DMS53 treated with DMSO at 0.1 percent for 48 hours (cell line): Measurements from ENCODE around the gene GRID2.

Experiments
- DNase-seq: peaks from one replicate; lab custom pipeline; 2025; ENCODE audit not compliant: unreplicated experiment; lab: John Stamatoyannopoulos, UW

The GRID2 gene

DNA sequence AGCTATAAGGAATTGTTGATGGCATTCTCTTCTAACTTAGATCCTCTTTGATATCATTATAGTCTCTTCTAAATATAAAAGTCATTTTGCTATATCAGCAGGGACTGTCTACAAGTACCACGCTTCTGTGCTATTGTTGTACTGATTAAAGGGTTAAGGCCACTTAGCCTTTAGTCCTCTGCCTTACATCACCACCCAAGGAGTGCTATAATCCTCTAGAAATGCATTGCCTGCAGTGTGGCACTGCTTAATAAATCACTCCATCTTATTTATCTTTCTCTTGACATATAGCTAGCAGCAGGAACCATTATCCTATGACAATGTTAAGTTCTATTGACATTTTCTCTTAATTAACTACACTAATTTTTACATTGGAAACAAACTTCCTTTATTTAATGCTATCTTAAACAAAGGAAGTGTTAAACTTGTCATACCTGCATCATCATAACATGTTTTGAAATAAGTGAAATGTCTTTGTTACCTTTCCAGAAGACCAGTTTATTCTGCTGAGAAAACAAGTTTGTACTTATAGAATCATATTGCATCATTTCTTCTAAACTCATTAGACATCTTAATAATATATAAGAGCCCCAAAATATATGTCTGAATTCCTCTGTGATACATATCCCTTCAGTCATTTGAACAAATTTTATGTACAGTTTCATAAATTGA is 1163.9 kb downstream of the GRID2 start:
- no peak for DNase-seq

DNA sequence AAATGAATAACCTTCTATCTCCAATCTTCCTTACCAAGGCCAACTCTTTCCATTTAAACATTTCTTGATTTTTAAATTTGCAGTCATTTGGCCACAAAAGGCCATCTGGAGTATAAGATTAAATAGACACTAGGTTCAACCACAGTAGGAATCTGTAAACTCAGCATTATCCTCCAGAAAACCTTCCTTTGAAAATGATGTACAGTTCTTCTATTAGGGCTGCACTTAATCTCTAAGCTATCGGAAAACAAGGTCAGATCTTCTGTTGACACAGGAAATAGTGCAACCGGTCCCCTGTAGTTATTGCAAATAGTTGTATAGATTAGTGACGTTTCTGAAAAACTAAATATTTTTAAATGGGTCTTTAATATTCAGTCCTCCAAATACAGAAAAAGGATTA is 1165.8 kb downstream of the GRID2 start:
- no peak for DNase-seq

DNA sequence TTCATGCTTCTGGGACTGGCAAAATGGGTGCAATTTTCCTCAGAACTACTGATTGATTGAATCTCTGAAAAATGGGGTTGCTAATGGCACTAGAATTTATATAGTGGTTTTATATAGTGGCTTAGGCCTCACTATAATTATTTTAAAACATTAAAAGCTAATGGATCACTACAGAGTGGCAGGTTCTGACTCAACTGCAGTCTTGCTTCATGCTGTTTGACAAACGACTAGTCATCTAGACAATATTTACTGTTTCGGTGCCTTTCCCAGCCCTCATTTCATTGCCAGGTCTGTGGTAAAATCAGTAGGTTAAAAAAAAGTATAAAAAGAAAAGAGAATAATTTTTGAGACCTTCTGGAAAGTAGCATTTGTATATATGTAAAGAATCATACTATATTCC is 1172.0 kb downstream of the GRID2 start:
- peak; percentile 4 for DNase-seq

DNA sequence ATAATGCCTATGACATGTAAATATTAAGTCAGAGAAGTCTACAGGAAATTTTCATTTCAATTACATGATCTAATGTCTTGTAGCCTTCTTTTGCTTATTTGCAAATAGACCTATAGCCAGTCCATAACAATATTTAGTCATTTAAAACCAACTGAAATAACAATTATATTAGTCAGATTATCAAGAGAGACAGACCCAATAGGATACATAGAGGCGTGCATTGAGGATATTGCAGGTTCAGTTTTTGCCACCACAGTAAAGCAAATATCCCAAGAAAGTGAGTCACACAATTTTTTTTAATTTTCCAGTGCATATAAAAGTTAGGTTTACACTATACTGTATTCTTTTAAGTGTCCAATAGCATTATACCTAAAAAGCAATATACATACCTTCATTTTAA is 1175.0 kb downstream of the GRID2 start:
- DNase-seq, result no peak

DNA sequence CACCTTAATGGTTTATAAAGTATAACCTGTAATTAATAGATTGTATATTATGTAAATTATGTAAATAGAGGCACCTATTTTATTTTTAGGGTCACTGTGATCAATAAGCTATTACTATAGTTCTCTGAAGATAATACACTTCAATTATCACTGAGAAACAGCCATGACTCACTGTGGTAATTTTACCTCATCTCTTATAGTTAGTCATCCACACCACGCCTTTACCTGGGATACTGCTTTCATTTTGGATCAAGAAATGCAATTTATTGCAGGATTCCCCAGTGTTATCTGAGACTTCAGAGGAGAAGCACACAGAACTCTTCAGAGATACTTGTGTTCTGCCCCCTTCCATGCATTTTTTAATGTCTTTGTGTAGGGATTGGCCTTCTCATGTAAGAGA is 1176.7 kb downstream of the GRID2 start:
- no peak for DNase-seq

DNA sequence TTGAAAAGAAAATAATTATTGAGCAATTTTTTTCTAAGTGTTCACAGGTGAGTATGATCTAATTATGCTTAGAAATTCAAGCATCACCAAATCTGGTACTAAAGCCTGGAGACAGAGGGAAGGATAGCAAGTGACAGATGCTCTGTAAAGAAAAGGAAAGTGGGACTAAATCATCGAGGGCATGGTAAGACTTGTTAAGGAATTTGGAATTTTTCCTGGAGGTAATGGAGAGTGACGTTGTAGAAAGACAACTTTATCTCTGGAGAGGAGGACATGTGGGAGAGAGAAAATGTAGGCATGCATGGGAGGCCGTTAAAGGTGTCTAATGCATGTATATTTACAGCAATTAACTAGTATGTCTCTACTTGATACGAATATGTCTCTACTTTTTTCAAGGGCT is 1191.6 kb downstream of the GRID2 start:
- no peak for DNase-seq

DNA sequence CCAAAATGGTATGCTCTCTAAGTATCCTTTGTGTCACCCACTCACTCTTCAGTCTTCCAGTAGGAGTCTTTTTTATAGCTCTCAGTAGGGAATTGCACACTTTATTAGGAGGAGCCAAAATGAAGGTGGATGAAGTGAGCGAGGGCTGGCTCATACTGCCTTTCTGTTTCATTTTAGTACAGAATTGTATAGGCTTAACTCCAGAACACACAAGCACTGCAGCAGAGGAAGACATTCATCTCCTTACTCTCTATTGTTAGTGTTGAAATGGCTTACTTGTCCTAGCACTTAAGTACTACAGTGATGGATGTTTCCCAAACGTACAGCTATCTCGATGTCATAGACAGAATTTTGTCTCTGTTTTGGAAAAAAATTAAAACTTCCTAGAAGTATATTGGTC is 1197.5 kb downstream of the GRID2 start:
- DNase-seq, result no peak

DNA sequence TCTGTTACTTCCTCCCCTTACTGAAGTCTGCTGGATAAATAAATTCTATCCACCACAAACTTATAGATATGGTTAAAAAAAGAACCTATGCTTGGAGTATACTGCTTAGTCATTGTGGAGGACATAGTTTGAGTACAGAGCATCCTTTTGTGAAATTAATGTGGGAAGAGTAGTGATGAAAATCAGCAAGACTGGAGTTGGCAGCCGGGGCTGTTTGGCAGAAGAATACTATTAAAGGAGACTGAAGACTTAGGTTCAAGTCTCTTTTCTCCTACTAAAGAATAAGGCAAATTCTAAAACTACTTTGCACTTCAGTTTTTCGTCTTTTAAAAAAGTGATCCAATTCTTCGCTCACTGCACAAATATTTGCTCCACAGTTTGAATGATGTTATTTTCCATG is 1198.2 kb downstream of the GRID2 start:
- no peak for DNase-seq

DNA sequence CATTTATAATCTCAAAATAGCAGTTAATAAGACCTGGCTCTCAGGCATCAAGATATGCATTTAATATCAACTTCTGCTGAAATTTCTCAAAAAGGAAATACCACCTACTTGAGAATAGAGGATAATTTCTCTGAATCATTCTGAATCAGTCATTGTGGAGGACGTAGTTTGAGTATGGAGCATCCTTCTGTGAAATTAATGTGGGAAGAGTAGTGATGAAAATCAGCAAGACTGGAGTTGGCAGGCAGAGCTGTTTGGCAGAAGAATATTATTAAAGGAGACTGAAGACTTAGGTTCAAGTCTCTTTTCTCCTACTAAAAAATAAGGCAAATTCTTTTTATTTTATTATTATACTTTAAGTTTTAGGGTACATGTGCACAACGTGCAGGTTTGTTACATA is 1199.2 kb downstream of the GRID2 start:
- DNase-seq, result no peak

DNA sequence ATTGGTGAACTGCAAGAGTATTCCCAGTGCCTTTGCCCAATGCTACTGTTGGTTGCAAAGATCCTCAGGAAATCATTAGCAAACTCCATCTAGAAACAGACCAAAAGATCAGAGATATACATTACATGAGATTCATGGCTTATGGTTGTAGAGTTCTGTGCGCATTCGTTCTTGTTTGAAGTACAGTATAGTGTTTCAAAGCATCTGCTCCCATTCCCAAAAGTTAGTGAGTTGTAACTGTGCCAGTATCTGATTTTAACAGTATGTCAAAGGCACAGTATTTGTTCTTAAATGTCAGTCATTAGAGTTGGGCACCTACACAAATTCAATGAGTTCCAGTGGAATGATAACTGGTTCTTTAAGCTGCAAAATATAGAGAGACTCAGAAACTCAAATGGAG is 1210.1 kb downstream of the GRID2 start:
- DNase-seq, result no peak

DNA sequence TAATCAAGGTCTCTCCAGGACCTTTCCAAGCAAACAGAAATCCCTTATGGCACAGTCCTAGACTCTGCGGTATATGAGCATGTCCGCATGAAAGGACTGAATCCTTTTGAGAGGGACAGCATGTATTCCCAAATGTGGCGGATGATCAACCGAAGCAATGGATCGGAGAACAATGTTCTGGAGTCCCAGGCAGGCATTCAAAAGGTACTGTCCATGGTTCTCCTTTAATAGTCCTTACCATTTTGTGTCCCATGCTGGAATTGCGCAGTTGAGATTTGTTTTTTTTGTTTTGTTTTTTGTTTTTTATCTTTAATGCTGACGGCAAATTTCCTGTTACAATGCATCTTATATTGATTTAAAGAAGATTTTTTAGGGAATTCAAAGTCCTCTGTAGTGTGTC is 1211.4 kb downstream of the GRID2 start:
- no peak for DNase-seq

DNA sequence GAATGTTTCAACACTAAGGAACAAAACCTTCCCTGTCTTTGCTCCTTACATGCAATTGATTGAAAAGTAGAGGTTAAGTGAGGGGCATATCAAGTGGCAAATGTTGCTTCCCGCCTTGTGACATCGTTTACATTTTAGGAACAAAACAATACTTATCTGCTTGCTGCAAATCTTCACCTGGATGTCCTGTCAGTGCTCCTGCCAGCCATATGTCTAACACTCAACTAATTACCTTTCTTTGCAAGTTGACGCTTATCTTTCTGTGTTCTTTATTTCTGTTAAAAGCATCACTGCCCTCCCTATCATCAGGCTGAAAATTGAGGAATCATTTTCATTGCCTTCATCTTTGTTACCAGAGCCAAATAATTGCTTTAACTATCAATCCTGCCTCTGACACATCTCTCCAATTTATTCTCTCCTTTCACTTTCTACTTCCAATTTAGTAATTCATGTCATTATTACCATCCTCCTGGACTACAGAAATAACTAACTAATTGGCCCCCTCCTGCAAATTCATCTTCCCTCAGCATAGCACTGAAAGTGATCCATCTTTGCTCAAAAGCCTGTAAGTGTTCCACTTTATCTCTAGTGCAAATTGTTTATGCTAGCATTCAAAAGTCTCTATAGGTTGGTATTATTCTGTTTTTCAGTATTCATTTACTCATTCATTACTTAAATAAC is 1226.1 kb downstream of the GRID2 start:
- DNase-seq, result no peak

DNA sequence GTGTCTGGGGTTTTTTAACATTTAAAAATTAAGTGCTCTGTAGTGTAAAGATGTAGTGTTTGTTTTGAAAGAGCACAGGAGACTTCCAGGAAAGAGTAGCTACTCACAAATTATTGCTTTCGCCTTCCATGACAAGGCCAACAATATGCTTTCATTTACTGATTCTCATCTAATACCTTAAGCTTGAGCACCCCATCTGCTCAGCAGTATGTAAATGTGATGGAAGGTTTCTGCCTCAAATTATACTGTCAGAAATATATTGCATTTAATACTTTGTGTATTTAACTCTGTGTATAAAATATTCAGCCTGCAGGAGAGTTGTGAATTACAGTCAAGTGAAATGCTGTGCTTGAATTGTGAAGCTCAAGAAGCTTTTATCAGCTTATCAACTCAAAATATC is 1228.5 kb downstream of the GRID2 start:
- DNase-seq, result no peak

DNA sequence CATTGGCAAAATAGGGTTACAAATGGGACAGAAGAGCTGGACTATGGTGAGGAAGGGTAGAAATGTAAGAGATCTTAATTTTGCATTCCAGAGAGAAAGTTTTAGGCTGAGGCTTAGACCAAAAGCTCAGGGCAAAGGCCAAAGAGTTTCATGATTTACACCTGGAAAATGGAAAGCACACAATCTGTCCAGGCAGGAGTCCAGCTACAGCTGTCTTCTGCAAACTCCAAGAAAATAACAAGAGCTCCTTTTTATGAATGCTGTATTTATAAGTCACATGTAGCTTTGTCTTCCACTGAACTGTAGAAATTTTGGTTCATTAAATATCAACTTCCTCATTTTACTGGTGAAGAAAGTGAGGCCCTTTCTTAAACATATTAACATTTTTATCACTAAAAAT is 1236.8 kb downstream of the GRID2 start:
- no peak for DNase-seq

DNA sequence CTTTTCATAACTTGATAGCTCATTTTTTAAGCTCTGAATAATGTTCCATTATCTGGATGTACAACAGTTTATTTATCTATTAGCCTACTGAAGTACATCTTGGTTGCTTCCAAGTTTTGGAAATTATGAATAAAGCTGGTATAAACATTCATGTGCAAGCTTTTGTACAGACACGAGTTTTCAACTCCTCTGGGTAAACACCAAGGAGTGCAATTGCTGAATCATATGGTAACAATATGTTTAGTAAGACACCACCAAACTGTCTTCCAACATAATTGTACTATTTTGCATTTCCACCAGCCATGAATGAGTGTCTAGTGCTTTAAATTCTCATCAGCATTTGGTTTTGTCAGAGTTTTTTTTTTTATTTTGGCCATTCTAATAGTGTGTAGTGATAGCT is 1258.1 kb downstream of the GRID2 start:
- no peak for DNase-seq

DNA sequence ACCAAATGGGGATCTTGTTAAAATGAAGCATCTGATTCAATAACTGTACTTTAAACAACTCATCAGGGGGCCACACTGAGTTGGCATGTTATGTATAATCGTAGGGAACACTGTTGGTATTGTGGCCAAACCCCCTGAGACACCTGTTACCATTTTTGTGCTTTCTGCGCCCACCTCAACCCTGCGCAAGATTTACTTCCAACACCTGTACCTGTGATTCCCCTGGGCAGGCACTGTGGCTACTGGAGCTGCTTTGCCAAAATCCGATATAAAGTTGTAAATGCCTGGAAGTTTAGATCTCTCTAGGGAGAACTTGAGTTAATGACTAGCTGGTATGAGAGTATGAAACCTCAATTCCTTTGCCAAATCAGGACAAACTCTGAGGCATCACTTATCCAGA is 1265.0 kb downstream of the GRID2 start:
- DNase-seq, result no peak

DNA sequence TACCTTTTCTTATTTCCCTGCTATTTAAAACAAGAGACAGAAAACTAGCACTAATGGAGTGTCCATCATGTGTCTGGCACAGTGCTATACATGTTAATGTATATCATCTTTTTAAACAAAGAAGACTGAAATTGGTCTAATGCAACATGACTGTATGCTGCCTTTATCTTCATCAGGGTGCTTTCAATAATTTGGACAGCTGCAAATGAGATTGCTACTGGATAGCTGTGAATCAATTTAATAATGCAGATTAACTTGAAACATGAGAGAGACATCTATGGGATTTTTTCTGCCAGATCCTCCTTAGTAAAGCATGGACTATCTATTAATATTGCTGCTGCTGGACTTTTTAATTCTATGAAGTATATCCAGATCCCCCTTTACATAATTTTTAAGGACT is 1269.5 kb downstream of the GRID2 start:
- no peak for DNase-seq

DNA sequence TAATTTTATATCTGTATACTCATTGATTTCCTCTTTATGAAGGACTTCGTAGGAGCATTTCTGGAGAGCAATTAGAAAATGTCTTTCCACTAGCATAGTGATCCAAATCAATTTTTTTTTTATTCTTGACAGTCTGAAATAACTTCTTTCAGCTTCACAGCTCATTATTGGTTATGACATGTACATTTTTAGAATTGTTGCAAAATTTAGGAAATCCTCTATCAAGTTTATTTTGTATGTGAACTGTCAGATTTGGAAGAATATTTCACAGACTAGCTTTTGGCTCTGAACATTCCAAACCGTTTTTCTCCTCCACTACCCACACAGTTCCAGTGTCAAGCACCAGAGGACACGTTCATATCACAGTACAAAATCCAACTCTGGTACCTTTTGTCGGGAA is 1275.2 kb downstream of the GRID2 start:
- DNase-seq, result no peak

DNA sequence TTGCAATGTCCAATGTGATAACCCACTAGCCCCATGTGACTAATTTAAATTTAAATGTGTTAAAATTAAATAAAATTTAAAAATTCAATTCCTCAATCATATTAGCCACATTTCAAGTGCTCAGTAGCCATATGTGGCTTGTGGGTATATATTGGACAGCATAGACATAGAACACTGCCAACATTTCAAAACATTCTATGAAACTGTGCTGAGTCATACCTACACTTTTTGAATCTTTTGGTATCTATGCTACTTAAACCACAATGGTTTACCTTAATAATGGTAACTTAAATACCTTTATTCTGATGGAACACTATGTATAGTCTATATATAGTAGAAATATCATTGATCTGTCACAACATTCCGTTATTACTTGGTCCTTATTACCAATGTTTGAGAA is 1301.4 kb downstream of the GRID2 start:
- DNase-seq, result no peak

DNA sequence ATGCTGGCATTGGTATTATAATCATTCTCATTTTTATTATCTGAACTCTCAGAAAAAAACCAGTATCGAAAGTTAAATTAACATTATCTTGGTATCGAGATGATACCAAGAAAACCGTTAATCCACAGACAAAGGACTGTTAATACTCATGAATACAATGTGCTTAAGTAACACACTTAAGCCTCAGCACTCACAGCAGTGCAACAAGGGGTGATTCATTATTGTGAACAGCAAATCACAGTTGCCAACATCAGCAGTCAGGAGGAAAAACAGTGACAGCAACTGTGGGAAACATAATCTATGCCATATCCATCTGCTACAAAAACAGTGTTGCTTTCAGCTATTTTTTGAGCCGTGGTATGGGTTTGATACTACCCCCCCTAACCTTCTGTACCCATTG is 1313.8 kb downstream of the GRID2 start:
- no peak for DNase-seq

DNA sequence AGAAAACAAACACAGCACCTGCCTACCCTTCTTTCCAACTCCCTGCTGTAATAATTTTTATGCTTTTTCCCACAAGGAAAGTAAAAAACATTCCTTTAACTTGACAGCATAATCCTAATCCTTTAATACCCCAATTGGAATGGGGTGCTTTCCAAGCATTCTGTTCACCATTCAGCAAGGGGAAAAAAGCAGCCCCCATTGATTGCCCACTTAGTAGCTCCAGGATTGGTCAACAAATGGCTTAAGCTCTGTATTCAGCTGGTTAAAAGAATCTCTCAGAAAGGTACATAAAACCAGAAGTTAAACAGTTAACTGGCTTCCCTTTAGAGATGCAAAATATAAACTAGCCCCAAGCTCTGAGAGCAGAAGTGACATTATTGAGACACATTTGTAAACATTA is 1330.0 kb downstream of the GRID2 start:
- no peak for DNase-seq

DNA sequence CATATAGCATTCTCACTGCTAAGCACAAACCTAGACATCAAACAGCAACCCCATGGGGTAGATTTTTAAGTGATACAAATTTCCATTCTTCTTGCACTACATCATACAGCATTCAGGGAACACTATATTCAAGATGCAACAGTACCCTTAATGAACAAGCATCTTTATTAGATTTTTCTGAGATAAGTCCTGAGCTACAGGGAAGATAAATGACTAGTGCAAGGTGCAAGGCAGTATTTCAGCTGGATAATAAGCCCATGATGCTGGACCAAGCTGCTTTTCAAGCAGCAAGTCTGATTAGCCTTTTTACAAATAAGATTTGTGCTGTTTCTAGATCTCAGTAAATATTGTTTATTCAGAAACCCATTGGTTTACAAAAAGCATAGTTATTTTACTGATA is 1332.2 kb downstream of the GRID2 start:
- no peak for DNase-seq

DNA sequence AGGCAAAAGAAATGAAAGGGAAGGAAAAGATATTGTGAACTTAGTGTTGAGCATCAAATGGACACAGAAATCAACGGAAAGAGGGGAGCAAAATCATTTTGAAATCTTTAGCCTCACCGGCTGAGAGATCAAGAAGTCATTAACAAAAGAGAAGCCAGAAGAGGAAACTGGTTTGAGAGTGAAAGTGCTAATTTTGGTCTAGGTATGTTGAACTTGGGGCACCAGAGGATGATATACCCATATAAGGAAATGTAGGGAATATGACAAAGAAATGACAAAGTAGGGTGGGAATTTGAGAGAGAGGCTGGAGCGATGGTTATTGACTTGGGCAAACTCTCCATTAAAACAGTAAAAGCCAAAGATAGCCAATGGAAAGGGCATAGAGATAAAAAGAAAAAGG is 1341.4 kb downstream of the GRID2 start:
- DNase-seq, result no peak
